ENCODE data around the gene COMMD1.

DNA sequence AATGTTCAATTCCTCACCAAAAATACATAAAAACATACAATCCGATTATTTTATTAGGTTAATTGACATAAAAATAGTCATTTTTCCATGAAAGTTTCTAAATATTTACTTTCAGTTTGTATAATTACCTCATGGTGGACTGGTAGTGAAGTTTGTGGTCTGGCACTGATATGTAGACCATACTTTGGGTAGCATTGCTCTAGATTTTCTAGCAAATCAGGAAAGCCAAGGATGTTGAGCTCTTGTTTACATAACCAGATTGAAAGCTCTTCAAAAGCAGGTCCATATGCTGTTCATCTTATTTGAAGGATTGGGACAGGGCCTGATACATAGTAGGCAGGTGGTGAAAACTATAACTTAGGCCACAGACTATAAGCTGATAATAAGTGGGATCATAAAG, 61.8 kb downstream of the COMMD1 start:
- TF ChIP-seq CTCF (conservative IDR thresholded peaks at IDR 0.05; ENCODE audit: low read depth, low read length) = no peak
- TF ChIP-seq EZH2 (IDR thresholded peaks at IDR 0.05; ENCODE audit: borderline replicate concordance, low read depth, low read length, poor library complexity, severe bottlenecking) = no peak

Data from A673 (cell line).